GM18858 (cell line): Measurements from ENCODE around the gene NUDT3.
"Not testable (repeated sequence)": the region's sequence is repeated elsewhere in the genome, so short reads cannot be mapped to it uniquely, and the experiment has no call there.

Experiments used
- ATAC-seq: cut with Tn5 transposase; IDR thresholded peaks from one replicate; pipeline ENCODE4 v1.9.1; 2021; ENCODE audit not compliant: unreplicated experiment

NUDT3 gene

GRCh38 chr6:34295721-34296120 lies 96.7 kb downstream of the NUDT3 start:
- ATAC-seq: peak; percentile 82

- ATAC-seq: no peak
Measured at GRCh38 chr6:34292954-34293353, 99.5 kb downstream of the NUDT3 start.

GRCh38 chr6:34289137-34289536 lies 103.3 kb downstream of the NUDT3 start:
- ATAC-seq: no peak

GRCh38 chr6:34288581-34288980 lies 103.9 kb downstream of the NUDT3 start:
- ATAC-seq: no peak

- no peak for ATAC-seq
Measured at GRCh38 chr6:34285448-34286164, 106.9 kb downstream of the NUDT3 start.

GRCh38 chr6:34284563-34285447 lies 107.7 kb downstream of the NUDT3 start:
- ATAC-seq: no peak

- ATAC-seq: no peak
Measured at GRCh38 chr6:34281702-34282334, 110.7 kb downstream of the NUDT3 start.

- no peak for ATAC-seq
Measured at GRCh38 chr6:34280216-34280615, 112.3 kb downstream of the NUDT3 start.

- ATAC-seq: no peak
Measured at GRCh38 chr6:34278833-34279232, 113.6 kb downstream of the NUDT3 start.

GRCh38 chr6:34277763-34278112 lies 114.7 kb downstream of the NUDT3 start:
- ATAC-seq: no peak

- no peak for ATAC-seq
Measured at GRCh38 chr6:34276881-34277762, 115.3 kb downstream of the NUDT3 start.

GRCh38 chr6:34276191-34276590 lies 116.3 kb downstream of the NUDT3 start:
- no peak for ATAC-seq

GRCh38 chr6:34275128-34275804 lies 117.2 kb downstream of the NUDT3 start:
- ATAC-seq: no peak

- no peak for ATAC-seq
Measured at GRCh38 chr6:34274129-34274528, 118.3 kb downstream of the NUDT3 start.

GRCh38 chr6:34273242-34273805 lies 119.1 kb downstream of the NUDT3 start:
- ATAC-seq: no peak

- no peak for ATAC-seq
Measured at GRCh38 chr6:34272013-34272926, 120.2 kb downstream of the NUDT3 start.

GRCh38 chr6:34269658-34270341 lies 122.7 kb downstream of the NUDT3 start:
- ATAC-seq: not testable (repeated sequence)

GRCh38 chr6:34269132-34269531 lies 123.3 kb downstream of the NUDT3 start:
- not testable (repeated sequence) for ATAC-seq
